Mucosa of stomach (tissue), 1 donor: ENCODE data around the gene PRR23A.
"Not testable (repeated sequence)": the region's sequence is repeated elsewhere in the genome, so short reads cannot be mapped to it uniquely, and the experiment has no call there.

Experiments used
- H3K27me3 ChIP-seq: one replicate; pipeline ENCODE4 v1.7.0; 2013; ENCODE audit warnings: mild to moderate bottlenecking, low read length; ENCODE audit not compliant: control insufficient read depth, insufficient read depth
- H3K36me3 ChIP-seq: one replicate; pipeline ENCODE4 v1.7.0; 2013; ENCODE audit warnings: low read length; ENCODE audit not compliant: control insufficient read depth, insufficient read depth
- H3K4me1 ChIP-seq: one replicate; pipeline ENCODE4 v1.7.0; 2013; ENCODE audit warnings: mild to moderate bottlenecking, low read length; ENCODE audit not compliant: control insufficient read depth, insufficient read depth
- H3K4me3 ChIP-seq: one replicate; pipeline ENCODE4 v1.7.0; 2013; ENCODE audit warnings: low read length
- H3K9ac ChIP-seq: one replicate; pipeline ENCODE4 v1.7.0; 2013; ENCODE audit warnings: mild to moderate bottlenecking, low read length, moderate library complexity
- H3K9me3 ChIP-seq: one replicate; pipeline ENCODE4 v1.7.0; 2013; ENCODE audit warnings: mild to moderate bottlenecking, low read length, moderate library complexity; ENCODE audit not compliant: control insufficient read depth
- donor health status: Pancreatic carcinoma.

Gene PRR23A

DNA sequence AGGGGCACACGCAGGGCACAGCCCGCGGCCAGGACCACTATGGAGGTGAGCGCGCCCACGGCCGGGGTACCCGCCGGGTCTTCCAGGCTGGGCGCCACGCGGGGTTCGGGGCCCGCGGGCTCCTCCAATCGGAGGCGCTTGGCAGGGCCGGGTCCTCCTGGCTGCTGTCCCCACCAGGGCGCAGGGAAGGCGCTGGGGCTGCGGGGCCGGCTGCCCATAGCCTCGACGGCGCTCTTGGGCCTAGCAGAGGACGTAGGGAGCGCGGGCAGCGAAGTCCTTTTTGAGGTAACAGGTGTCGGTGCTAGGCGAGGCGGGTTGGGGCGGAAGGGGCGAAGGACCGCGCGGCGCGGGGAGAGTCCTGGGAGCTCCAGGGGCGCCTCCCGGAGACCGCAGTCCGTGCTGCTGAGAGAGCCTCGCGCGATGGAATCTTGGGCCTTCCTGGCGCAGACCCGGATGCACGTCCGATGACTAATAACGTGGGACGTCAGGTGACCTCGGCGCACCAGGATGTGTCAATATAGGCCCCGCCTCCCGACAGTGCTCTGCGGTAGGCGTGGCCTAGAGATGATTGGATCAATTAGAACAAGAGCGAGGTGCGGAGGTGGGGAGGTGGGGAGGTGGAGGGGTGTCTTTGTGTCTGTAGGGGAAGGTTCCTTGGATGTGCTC, at the start of gene PRR23A:
TSS of gene PRR23A (minus strand) at position 218 of the 666 bp plus-strand sequence. CDS start at position 218, 0 bp downstream.
- no peak within 1 kb of the TSS for H3K9ac ChIP-seq
- H3K9me3 ChIP-seq: no peaks in the 10 kb centered on the region
- no peaks in the 10 kb centered on the region for H3K4me1 ChIP-seq
- H3K4me3 ChIP-seq: no peak within 1 kb of the TSS
- no peaks in the 10 kb centered on the region for H3K27me3 ChIP-seq
- H3K36me3 ChIP-seq: no peaks in the 10 kb centered on the region

DNA sequence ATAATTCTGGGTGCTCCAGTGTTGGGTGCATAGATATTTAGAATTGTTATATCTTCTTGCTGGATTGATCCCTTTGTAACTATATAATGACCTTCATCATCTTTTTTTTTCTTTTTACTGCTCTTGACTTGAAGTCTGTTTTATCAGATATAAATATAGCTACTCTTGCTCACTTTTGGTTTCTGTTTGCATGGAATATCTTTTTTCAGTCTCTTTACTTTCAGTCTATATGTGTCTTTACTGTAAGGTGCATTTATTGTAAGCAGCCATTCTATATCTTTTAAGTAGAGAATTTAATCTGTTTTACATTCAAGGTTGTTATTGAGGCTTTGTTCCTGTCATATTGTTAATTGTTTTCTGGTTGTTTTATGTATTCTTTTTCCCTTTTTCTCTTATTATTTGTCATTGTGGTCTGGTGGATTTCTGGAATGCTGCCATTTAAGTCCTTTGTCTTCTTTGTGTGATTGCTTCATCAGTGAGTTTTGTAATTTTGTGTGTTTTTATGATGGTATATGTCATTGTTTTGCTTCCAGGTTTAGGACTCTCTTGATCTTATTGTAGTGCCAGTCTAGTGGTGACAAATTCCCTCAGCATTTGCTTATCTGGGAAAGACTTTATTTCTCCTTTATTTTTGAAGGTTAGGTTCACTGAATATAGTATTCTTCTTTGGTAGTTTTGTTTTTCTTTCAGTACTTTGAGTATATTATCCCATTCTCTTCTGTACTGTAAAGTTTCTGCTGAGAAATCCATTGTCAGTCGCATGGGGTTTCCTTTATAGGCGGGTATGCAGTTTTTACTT, 46.9 kb upstream of the PRR23A start:
- Histone ChIP-seq H3K36me3 (no peaks in the 10 kb centered on the region), H3K27me3 (no peaks in the 10 kb centered on the region), H3K4me1 (no peaks in the 10 kb centered on the region), H3K4me3 (no peak overlapping the region), H3K9me3 (no peaks in the 10 kb centered on the region), H3K9ac (no peak overlapping the region)

DNA sequence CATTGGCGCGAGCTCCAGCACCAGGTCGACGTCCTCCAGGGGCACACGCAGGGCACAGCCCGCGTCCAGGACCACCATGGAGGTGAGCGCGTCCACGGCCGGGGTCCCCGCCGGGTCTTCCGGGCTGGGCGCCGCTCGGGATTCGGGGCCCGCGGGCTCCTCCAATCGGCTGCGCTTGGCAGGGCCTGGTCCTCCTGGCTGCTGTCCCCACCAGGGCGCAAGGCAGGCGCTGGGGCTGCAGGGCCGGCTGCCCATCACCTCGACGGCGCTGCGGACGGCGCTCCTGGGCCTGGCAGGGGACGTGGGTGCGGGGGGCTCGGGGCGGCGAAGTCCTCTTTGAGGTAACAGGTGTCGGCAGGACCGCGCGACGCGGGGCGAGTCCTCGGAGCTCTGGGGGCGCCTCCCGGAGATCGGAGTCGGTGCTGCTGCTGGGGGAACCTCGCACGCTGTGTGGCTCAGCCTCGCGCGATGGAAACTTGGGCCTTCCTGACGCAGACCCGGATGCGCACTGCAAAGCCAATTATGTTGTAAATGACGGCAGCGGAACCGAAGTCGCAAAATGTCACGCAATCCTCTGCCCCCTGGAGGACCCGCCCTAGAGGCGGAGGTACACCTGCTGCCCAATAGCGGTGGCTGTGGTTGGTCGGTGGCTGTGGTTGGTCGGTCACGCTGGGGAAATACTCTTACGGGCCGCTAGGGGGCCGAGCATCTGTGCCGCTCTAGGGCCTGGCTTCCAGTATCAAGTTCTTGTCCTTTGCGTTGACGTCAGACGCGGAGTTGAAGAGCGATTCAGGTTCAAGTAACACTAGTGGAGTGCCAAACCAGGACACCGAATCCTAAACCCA, 38.5 kb upstream of the PRR23A start, which contains the start of gene PRR23C:
TSS of gene PRR23C (minus strand) at position 527 of the 845 bp plus-strand sequence. CDS start at position 255, 272 bp downstream.
- peaks cover 5% of the 10 kb centered on the region for H3K27me3 ChIP-seq
- no peak within 1 kb of the TSS for H3K9ac ChIP-seq
- H3K36me3 ChIP-seq: no peaks in the 10 kb centered on the region
- H3K4me3 ChIP-seq: no peak within 1 kb of the TSS
- H3K9me3 ChIP-seq: no peaks in the 10 kb centered on the region
- H3K4me1 ChIP-seq: no peaks in the 10 kb centered on the region

DNA sequence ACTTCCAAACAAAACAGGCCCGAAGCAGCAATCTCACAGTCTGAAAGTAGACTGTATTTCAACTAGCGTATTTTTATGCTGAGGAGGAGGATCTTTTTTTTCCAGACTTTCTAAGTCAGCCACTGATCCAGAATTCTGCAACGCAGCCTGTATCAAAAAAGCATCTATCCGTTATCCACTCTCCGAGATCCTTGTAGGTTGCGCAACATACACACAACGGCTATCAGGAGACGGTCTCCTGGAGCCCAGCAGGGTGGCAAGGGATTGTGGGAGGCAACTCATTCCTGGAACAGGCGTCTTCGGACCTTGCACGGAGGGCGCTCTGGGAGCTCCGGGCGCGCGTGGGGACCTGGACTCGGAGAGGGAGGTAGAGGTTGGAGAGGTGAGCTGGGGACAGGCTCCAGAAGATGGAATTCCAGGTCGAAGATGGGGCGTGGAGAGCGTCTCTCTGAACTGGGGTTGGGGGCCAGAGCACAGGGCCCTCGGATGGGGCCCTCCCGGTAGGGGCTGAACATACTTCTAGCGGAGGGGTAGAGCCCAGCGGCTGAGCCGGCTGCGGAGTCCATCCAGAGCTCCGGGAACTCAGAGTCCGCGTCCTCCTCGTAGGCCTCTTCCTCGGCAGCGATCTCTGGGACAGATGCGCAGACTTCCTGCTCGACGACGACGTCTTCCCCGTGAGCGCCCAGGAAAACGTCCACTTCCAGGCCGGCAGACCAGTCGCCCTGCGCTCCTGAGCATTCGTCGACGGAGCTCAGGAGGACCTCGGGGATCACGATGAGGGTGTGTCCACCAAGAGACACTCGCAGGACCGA, 37.7 kb upstream of the PRR23A start:
- Histone ChIP-seq H3K9ac (no peak overlapping the region), H3K4me1 (no peaks in the 10 kb centered on the region), H3K9me3 (no peaks in the 10 kb centered on the region), H3K4me3 (no peak overlapping the region), H3K36me3 (no peaks in the 10 kb centered on the region), H3K27me3 (peaks cover 5% of the 10 kb centered on the region)

DNA sequence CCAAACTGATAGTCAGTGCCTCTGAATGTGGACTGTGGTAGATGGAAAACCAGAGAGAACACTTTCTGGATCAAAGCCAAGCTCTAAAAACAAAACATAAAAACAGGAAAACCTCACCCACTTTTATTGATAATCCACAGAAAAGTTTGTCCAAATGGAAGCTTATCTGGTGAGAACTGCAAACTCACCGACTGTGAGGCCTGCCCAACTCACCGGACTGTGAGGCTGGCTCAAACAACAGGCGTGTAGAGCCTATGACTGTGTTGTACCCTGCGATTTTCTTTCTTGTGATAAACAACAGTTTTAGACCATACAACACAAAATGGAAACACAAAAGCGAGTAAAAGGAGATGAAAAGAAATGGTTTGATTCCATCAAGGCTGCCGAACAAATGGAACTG, 31.4 kb upstream of the PRR23A start:
- Histone ChIP-seq H3K9ac (no peak overlapping the region), H3K27me3 (peaks cover 5% of the 10 kb centered on the region), H3K36me3 (no peaks in the 10 kb centered on the region), H3K9me3 (no peaks in the 10 kb centered on the region), H3K4me1 (no peaks in the 10 kb centered on the region), H3K4me3 (no peak overlapping the region)

DNA sequence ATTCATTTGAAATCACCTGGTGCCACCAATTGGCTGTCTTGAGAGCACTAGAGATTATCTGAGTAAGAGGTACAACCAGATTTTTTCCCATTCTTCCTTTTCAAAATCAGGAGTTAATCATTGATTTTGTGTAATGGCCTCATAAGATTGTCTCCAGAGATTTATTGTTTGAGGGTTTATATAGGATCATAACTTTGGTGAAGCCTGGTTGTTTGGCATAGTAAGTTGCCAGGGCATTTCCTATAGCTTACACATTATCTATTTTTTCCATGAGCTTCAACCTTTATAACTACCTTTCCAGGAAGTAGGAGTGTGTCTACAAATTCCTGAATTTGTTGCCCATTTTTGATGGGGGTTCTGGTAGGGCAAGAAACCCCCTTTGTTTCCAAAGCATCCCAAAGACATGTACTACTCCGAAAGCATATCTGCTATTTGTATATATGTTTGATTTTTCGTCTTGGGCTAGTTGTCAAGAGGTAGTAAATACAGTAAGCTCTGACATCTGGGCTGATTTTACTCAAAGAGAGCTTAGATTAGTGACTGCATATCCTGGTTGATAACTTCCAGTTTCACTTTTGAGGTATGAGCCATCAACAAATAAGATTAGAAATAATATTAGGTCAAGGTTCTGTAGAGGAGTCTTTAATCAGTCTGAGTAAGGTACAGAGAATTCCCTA, 26.4 kb upstream of the PRR23A start:
- no peaks in the 10 kb centered on the region for H3K27me3 ChIP-seq
- no peak overlapping the region for H3K4me3 ChIP-seq
- no peak overlapping the region for H3K9ac ChIP-seq
- H3K36me3 ChIP-seq: no peaks in the 10 kb centered on the region
- H3K4me1 ChIP-seq: no peaks in the 10 kb centered on the region
- no peaks in the 10 kb centered on the region for H3K9me3 ChIP-seq

DNA sequence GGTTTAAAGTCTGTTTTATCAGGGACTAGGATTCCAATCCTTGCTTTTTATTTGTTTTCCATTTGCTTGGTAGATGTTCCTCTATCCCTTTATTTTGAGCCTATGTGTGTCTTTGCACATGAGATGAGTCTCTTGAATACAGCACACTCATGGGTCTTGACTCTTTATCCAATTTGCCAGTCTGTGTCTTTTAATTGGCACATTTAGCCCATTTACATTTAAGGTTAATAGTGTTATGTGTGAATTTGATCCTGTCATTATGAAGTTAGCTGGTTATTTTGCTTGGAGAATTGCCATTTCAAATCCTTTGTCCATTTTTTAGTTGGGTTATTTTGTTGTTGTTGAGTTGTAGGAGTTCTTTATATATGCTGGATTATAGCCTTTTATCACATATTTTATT, 24.5 kb upstream of the PRR23A start:
- H3K27me3 ChIP-seq, H3K9ac ChIP-seq, H3K9me3 ChIP-seq, H3K4me3 ChIP-seq, H3K36me3 ChIP-seq, H3K4me1 ChIP-seq: not testable (repeated sequence)

DNA sequence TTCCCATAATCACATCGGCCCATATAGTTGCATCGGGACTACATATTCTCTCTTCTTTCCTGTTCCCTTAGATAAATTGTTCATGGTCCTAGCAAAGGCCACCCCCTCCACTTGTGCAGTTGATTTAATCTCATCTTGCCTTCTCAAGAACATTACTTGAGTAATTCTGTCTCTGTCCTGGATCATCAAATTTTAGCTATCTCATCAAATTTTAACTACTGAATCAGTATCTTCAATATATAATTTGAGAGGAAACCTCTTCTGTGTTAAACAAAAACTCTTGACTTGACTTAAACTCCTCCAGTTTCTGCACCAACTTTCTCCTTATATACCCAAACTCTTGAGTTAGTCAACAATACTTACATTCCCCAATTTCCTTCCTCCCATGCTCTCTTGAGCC, 18.9 kb upstream of the PRR23A start:
- Histone ChIP-seq H3K4me3 (no peak overlapping the region), H3K9me3 (no peaks in the 10 kb centered on the region), H3K36me3 (no peaks in the 10 kb centered on the region), H3K27me3 (no peaks in the 10 kb centered on the region), H3K9ac (no peak overlapping the region), H3K4me1 (no peaks in the 10 kb centered on the region)

DNA sequence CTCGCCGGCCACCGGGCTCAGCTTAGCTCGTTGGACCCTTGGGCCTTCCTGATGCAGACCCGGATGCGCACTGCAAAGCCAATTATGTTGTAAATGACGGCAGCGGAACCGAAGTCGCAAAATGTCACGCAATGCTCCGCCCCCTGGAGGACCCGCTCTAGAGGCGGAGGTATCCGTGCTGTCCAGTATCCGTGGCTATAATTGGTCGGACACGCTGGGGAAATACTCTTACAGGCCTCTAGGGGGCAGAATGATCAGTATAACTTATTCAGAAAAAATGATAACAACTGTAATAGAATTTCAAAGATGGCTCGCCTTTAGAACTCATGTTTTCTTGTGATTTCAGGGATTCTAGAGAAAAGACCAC, 14.8 kb upstream of the PRR23A start, which contains the start of gene PRR23B:
TSS of gene PRR23B (minus strand) at position 59 of the 367 bp plus-strand sequence. CDS start 265 bp downstream, outside the sequence.
- Histone ChIP-seq H3K27me3 (no peaks in the 10 kb centered on the region), H3K4me3 (no peak within 1 kb of the TSS), H3K9ac (no peak within 1 kb of the TSS), H3K36me3 (no peaks in the 10 kb centered on the region), H3K4me1 (no peaks in the 10 kb centered on the region), H3K9me3 (no peaks in the 10 kb centered on the region)

DNA sequence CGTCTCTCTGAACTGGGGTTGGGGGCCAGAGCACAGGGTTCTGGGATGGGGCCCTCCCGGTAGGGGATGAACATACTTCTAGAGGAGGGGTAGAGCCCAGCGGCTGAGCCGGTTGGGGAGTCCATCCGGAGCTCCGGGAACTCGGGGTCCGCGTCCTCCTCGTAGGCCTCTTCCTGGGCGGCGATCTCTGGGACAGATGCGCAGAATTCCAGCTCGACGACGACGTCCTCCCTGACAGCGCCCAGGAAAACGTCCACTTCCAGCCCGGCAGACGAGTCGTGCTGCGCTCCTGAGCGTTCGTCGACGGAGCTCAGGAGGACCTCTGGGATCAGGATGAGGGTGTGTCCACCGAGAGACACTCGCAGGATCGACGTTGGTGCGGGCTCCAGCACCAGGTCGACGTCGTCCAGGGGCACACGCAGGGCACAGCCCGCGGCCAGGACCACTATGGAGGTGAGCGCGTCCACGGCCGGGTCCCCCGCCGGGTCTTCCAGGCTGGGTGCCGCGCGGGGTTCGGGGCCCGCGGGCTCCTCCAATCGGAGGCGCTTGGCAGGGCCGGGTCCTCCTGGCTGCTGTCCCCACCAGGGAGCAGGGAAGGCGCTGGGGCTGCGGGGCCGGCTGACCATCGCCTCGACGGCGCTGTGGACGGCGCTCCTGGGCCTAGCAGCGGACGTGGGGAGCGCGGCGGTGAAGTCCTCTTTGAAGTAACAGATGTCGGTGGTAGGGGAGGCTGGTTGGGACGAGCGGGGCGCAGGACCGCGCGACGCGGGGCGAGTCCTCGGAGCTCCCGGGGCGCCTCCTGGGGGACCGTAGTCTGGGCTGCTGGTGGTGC, 14.2 kb upstream of the PRR23A start:
- no peaks in the 10 kb centered on the region for H3K27me3 ChIP-seq
- H3K4me1 ChIP-seq: no peaks in the 10 kb centered on the region
- no peaks in the 10 kb centered on the region for H3K36me3 ChIP-seq
- no peak overlapping the region for H3K9ac ChIP-seq
- no peak overlapping the region for H3K4me3 ChIP-seq
- H3K9me3 ChIP-seq: no peaks in the 10 kb centered on the region
